Heart left ventricle (tissue), 16 donors: ENCODE data around the gene LSG1. TPM values are rescaled to one million over a fixed set of nuclear protein-coding genes. Genes with fewer than 3 reads are reported as not detected.

ENCODE experiments used
- ATAC-seq, 4 donors: fragments of 200-7000 bp; cut with Tn5 transposase; one replicate each; pipeline ENCODE4 v1.9.1; 2020 to 2022; ENCODE audit warnings: moderate library complexity in 4 of 4, mild to moderate bottlenecking in 3 of 4, moderate number of reproducible peaks in 1 of 4
- DNase-seq, 5 donors: peaks; one replicate each; pipeline ENCODE4 v3.0.0-alpha.2; 2020
- H3K27ac ChIP-seq, 12 donors: fragments of 200-600 bp; sonication (generic) in 4 of 12; one replicate each; pipeline versions ENCODE4 v1.5.0 to v1.8.0; 2016 to 2022; ENCODE audit warnings: mild to moderate bottlenecking in 2 of 12
- H3K27me3 ChIP-seq, 9 donors: fragments of 200-600 bp; sonication (generic) in 2 of 9; one replicate each; pipeline versions ENCODE4 v1.5.1 to v1.8.0; 2016 to 2022; ENCODE audit warnings: mild to moderate bottlenecking in 3 of 9
- H3K36me3 ChIP-seq, 9 donors: fragments of 200-600 bp; sonication (generic) in 2 of 9; one replicate each; pipeline versions ENCODE4 v1.5.0 to v1.8.0; 2018 to 2022; ENCODE audit warnings: mild to moderate bottlenecking in 2 of 9
- H3K4me1 ChIP-seq, 12 donors: fragments of 200-600 bp; sonication (generic) in 4 of 12; one replicate each; pipeline versions ENCODE4 v1.5.0 to v1.8.0; 2016 to 2022; ENCODE audit warnings: mild to moderate bottlenecking in 3 of 12
- H3K4me3 ChIP-seq, 12 donors: fragments of 200-600 bp; sonication (generic) in 4 of 12; one replicate each; pipeline versions ENCODE4 v1.5.0 to v1.8.0; 2017 to 2022; ENCODE audit warnings: mild to moderate bottlenecking in 9 of 12, moderate library complexity in 4 of 12
- H3K9me3 ChIP-seq, 12 donors: fragments of 200-600 bp; sonication (generic) in 4 of 12; one replicate each; pipeline versions ENCODE4 v1.5.0 to v1.8.0; 2016 to 2022; ENCODE audit warnings: mild to moderate bottlenecking in 1 of 12
- CTCF ChIP-seq, 12 donors: fragments of 200-600 bp; sonication (generic) in 4 of 12; IDR thresholded peaks; one replicate each; pipeline versions ENCODE4 v1.5.0 to v1.8.0; 2018 to 2022; ENCODE audit warnings: antibody characterized with exemption in 12 of 12, mild to moderate bottlenecking in 5 of 12
- POLR2A ChIP-seq, 2 donors: fragments of 450-650 bp; IDR thresholded peaks; one replicate each; pipeline ENCODE4 v1.6.1; 2017; ENCODE audit warnings: antibody characterized with exemption in 2 of 2, mild to moderate bottlenecking in 2 of 2, moderate library complexity in 2 of 2
- WGBS, 4 donors: extraction: QIAGEN DNeasy Blood & Tissue Kit in 2 of 4; methylation state at CpG; one replicate each; pipeline versions ENCODE4 v1.1.5 to v1.1.7; 2013 to 2018; 5-methylcytosine and 5-hydroxymethylcytosine counted together
- intact Hi-C, 10 donors: fragments of 100-400 bp; cut with DNase I; formaldehyde crosslinking; loops; one replicate each; pipeline versions ENCODE4 v1.11.1 to v1.14.2; 2022
- polyA plus RNA-seq, 2 donors: library from polyadenylated mRNA; stranded (reverse); fragments of 200-250 nt; gene quantifications; one replicate each; pipeline ENCODE4 v1.2.3, GENCODE V29; 2013
- total RNA-seq, 9 donors: library from RNA; depleted of rRNA in 2 of 9; stranded (reverse); fragments of >200 nt in 2 of 9; fragmentation: NEBNext Ultra II Directional in 3 of 9; extraction: Animal tissue kit (Norgen Biotek cat#: 25700) in 3 of 9; gene quantifications; one replicate each; pipeline versions ENCODE4 v1.1.0 to v1.2.4, GENCODE V29; 2016 to 2023
- donor health status: ischemic (EF 13 %, LVEDD 7.1; RV severe dilation, severe dysfunction).
- donor health status: healthy with polysubstance abuse.
- donor health status: DM: no; HTN: yes; CAD: no.
- donor health status: DM: no; HTN: no; CAD: no.
- donor health status: ischemic (EF 25% LVEDD 6.9; RV normal size, moderate dysfunction).
- donor health status: ischemic (EF 25% LVEDD 5.7; RV mildly dilated, moderate dysfunction).
- donor health status: healthy.
- donor health status: DM: yes; HTN: yes; CAD: no.
- donor health status: ischemic (EF 35%, LVEDD 5.7; RV mildly dilated, moderate dysfunction).
- donor health status: nonischemic (EF 11% LVEDD 7.7; RV severe dilation, severe dysfunction).
- donor health status: DM: yes; HTN: yes; CAD: no.
- donor health status: PGD.
- donor health status: ischemic (EF 29% LVEDD 5.4; RV normal size, mild dysfunction).
- donor health status: nonischemic (EF 23%, LVEDD 6.1; RV moderate dilation, normal function).

LSG1 gene
- total and polyA plus RNA-seq, 11 donors, result 9.6 to 26.9 (median 18.9) TPM

- WGBS, 4 donors, result 82 to 86% (median 84%) methylated on average over 25 of the region's 25 CpGs
- Histone ChIP-seq H3K36me3 (peaks cover 0 to 18% (median 4%) of the 10 kb centered on the region in 9 donors), H3K4me3 (no peak overlapping the region), H3K27me3 (no peaks in the 10 kb centered on the region), H3K4me1 (peaks cover 0 to 5% (median 0%) of the 10 kb centered on the region in 12 donors), H3K27ac (no peak overlapping the region), H3K9me3 (no peaks in the 10 kb centered on the region)
- no peak for TF ChIP-seq POLR2A (IDR thresholded peaks at IDR 0.05)
- TF ChIP-seq CTCF (IDR thresholded peaks at IDR 0.05), result no peak
- ATAC-seq (peak in 2 of 4 donors; percentile 70 to 78), DNase-seq (peak in 1 of 5 donors; percentile 57)
- intact Hi-C loops, result loop anchor here in 5 of 10 donors (5.0 to 10.0 kb wide), 2 partner anchors 127 to 264 kb away; no protein-coding TSS in a partner anchor
Observed at GRCh38 chr3:194598771-194599557, 73.0 kb downstream of the LSG1 start.

GRCh38 chr3:194596906-194597305, 75.1 kb downstream of the LSG1 start:
- intact Hi-C loops, result loop anchor here in 5 of 10 donors (5.0 to 10.0 kb wide), 2 partner anchors 125 to 262 kb away; no protein-coding TSS in a partner anchor
- H3K4me1 ChIP-seq, result peaks cover 0 to 21% (median 4%) of the 10 kb centered on the region in 12 donors
- no peak for TF ChIP-seq POLR2A (IDR thresholded peaks at IDR 0.05)
- TF ChIP-seq CTCF (IDR thresholded peaks at IDR 0.05), result no peak
- H3K27ac ChIP-seq, result no peak overlapping the region
- WGBS, 4 donors, result 81 to 86% (median 82%) methylated on average over 4 to 5 of the region's 5 CpGs
- DNase-seq (no peak), ATAC-seq (peak in 1 of 4 donors; percentile 37)
- no peaks in the 10 kb centered on the region for H3K27me3 ChIP-seq
- peaks cover 0 to 5% (median 0%) of the 10 kb centered on the region in 9 donors for H3K36me3 ChIP-seq
- no peak overlapping the region for H3K4me3 ChIP-seq
- no peaks in the 10 kb centered on the region for H3K9me3 ChIP-seq

- TF ChIP-seq CTCF (IDR thresholded peaks at IDR 0.05), result no peak
- TF ChIP-seq POLR2A (IDR thresholded peaks at IDR 0.05), result no peak
- no peaks in the 10 kb centered on the region for H3K9me3 ChIP-seq
- no peak overlapping the region for H3K4me3 ChIP-seq
- ATAC-seq (peak in 3 of 4 donors; percentile 38 to 60 (median 55)), DNase-seq (no peak)
- H3K27me3 ChIP-seq, result no peaks in the 10 kb centered on the region
- 73 to 79% (median 76%) methylated on average over 10 of the region's 10 CpGs for WGBS, 4 donors
- intact Hi-C loops, result loop anchor here in 5 of 10 donors (1.0 to 10.0 kb wide), 2 partner anchors 121 to 258 kb away; no protein-coding TSS in a partner anchor
- H3K36me3 ChIP-seq, result peaks cover 0 to 28% (median 4%) of the 10 kb centered on the region in 9 donors
- peak overlapping the region in 2 of 12 donors; percentile 20 to 23 for H3K27ac ChIP-seq
- peaks cover 0 to 26% (median 5%) of the 10 kb centered on the region in 12 donors for H3K4me1 ChIP-seq
Observed at GRCh38 chr3:194592798-194593752, 78.9 kb downstream of the LSG1 start.

Other genes with a start within 250 kb of the LSG1 start
- gene ATP13A3, start 185.2 kb downstream of the LSG1 start, total RNA-seq, result 100 to 1,000 TPM in 5 of 9 donors, 10 to 100 TPM in 4; 37.8 to 237 (median 105) TPM
- 100 to 1,000 TPM in 1 of 2 donors, 10 to 100 TPM in 1; 26.6 to 117 TPM for gene ATP13A3, start 185.2 kb downstream of the LSG1 start, polyA plus RNA-seq
- 1 to 10 TPM; 3.8 to 8.5 (median 4.7) TPM for gene TMEM44, start 38.8 kb downstream of the LSG1 start, total RNA-seq
- 1 to 10 TPM; 6.5 to 7.5 TPM for gene TMEM44, start 38.8 kb downstream of the LSG1 start, polyA plus RNA-seq
- gene FAM43A, start 13.7 kb upstream of the LSG1 start, total RNA-seq, result 10 to 100 TPM; 10.5 to 34.8 (median 15.5) TPM
- 10 to 100 TPM in 1 of 2 donors, 1 to 10 TPM in 1; 7.5 to 23.1 TPM for gene FAM43A, start 13.7 kb upstream of the LSG1 start, polyA plus RNA-seq